PC-9 (cell line): Measurements from ENCODE around the gene TBC1D22B. TPM values are rescaled to one million over a fixed set of nuclear protein-coding genes. Genes with fewer than 3 reads are reported as not detected.

Source experiments
- BruUV-seq: library from RNA; stranded (reverse); fragments of 400-500 nt; replicated peaks from 2 replicates; lab custom pipeline; 2021; lab: Mats Ljungman, UMichigan
- CTCF ChIA-PET: fragments of 300-600 bp; sonication (Branson Sonifier 250); formaldehyde crosslinking; loops from one replicate; lab custom pipeline; 2022; ENCODE audit warnings: antibody characterized with exemption; lab: Charles Lee
- POLR2A ChIA-PET: fragments of 300-600 bp; sonication (Branson Sonifier 250); formaldehyde crosslinking; loops from one replicate; lab custom pipeline; 2022; ENCODE audit warnings: antibody characterized with exemption; ENCODE audit not compliant: unreplicated experiment; lab: Charles Lee
- DNase-seq, 2 experiments: peaks; one replicate each; pipeline versions ENCODE4 v3.0.0 to v3.0.0-alpha.2; 2015 to 2022; ENCODE audit warnings: mixed read lengths in 1 of 2
- H2AFZ ChIP-seq: fragments of 200-600 bp; sonication (generic); 2 replicates; pipeline ENCODE4 v1.8.1; 2017; ENCODE audit warnings: antibody characterized with exemption
- H3F3A ChIP-seq: fragments of 200-600 bp; sonication (generic); 2 replicates; pipeline ENCODE4 v1.8.1; 2017; ENCODE audit warnings: antibody characterized with exemption, mild to moderate bottlenecking, low read depth; ENCODE audit not compliant: insufficient read depth
- H3K27ac ChIP-seq: fragments of 200-600 bp; sonication (generic); 2 replicates; pipeline ENCODE4 v1.6.1; 2016; ENCODE audit warnings: mixed run types
- H3K27me3 ChIP-seq: fragments of 200-600 bp; sonication (generic); 2 replicates; pipeline ENCODE4 v1.6.1; 2016; ENCODE audit warnings: low read depth, mixed run types; ENCODE audit not compliant: insufficient read depth
- H3K36me3 ChIP-seq: fragments of 200-600 bp; sonication (generic); 2 replicates; pipeline ENCODE4 v1.6.1; 2016; ENCODE audit warnings: low read depth, mixed run types
- H3K4me1 ChIP-seq: fragments of 200-600 bp; sonication (generic); replicated peaks from 2 replicates; pipeline ENCODE4 v1.6.1; 2016; ENCODE audit warnings: mixed run types; ENCODE audit not compliant: insufficient read depth
- H3K4me2 ChIP-seq: fragments of 200-600 bp; sonication (generic); 2 replicates; pipeline ENCODE4 v1.6.1; 2017; ENCODE audit warnings: mixed run types
- H3K4me3 ChIP-seq: fragments of 200-600 bp; sonication (generic); 2 replicates; pipeline ENCODE4 v1.6.1; 2016; ENCODE audit warnings: mixed run types
- H3K79me2 ChIP-seq: fragments of 200-600 bp; sonication (generic); 2 replicates; pipeline ENCODE4 v1.6.1; 2017; ENCODE audit warnings: low read depth, mixed run types
- H3K9me2 ChIP-seq: fragments of 200-600 bp; sonication (generic); 2 replicates; pipeline ENCODE4 v1.8.1; 2017; ENCODE audit warnings: mild to moderate bottlenecking; ENCODE audit not compliant: insufficient read depth
- H3K9me3 ChIP-seq: fragments of 200-600 bp; sonication (generic); 2 replicates; pipeline ENCODE4 v1.8.1; 2016; ENCODE audit warnings: low read depth; ENCODE audit not compliant: insufficient read depth
- H4K20me1 ChIP-seq: fragments of 200-600 bp; sonication (generic); 2 replicates; pipeline ENCODE4 v1.8.1; 2017; ENCODE audit not compliant: insufficient read depth
- CTCF ChIP-seq: fragments of 200-600 bp; sonication (generic); conservative IDR thresholded peaks from 2 replicates; pipeline ENCODE4 v1.6.1; 2017; ENCODE audit warnings: mixed run types, antibody characterized with exemption, mild to moderate bottlenecking, moderate library complexity
- EZH2 ChIP-seq: fragments of 200-600 bp; sonication (generic); IDR thresholded peaks from 2 replicates; pipeline ENCODE4 v1.8.0; 2017; ENCODE audit warnings: antibody characterized with exemption, low read depth
- intact Hi-C: fragments of 100-400 bp; cut with micrococcal nuclease; formaldehyde crosslinking; loops from one replicate; pipeline ENCODE4 v1.10.0; 2022; ENCODE audit not compliant: unreplicated experiment
- total RNA-seq: library from RNA; stranded (reverse); gene quantifications from 2 replicates; pipeline ENCODE4 v1.2.3, GENCODE V29; 2021

Gene TBC1D22B
- total RNA-seq, 1 experiment from 2014 or later: 14.6 TPM

- peak in 1 of 2 experiments; percentile 15 for DNase-seq
- POLR2A ChIA-PET: interaction anchor here (0.6 kb wide), 1 partner anchor 385 kb away, joined by 3 read pairs; no protein-coding TSS in a partner anchor
- no peak overlapping the region for H2AFZ ChIP-seq
- H3K36me3 ChIP-seq: no peaks in the 10 kb centered on the region
- H3K4me1 ChIP-seq: peaks cover 39% of the 10 kb centered on the region
- H3F3A ChIP-seq: peaks cover 38% of the 10 kb centered on the region
- H3K9me2 ChIP-seq: no peaks in the 10 kb centered on the region
- no peaks in the 10 kb centered on the region for H4K20me1 ChIP-seq
- no peak for TF ChIP-seq CTCF
- no peak for TF ChIP-seq EZH2
- H3K4me2 ChIP-seq: no peak overlapping the region
- CTCF ChIA-PET: no interaction called here
- H3K27ac ChIP-seq: no peak overlapping the region
- no peaks in the 10 kb centered on the region for H3K27me3 ChIP-seq
- intact Hi-C loops: no loop called here
- no TSS peak for BruUV-seq
- no peaks in the 10 kb centered on the region for H3K9me3 ChIP-seq
- H3K4me3 ChIP-seq: no peak overlapping the region
- no peaks in the 10 kb centered on the region for H3K79me2 ChIP-seq
These were observed 19.2 kb upstream of the TBC1D22B start for GRCh38 chr6:37238381-37238780.

- Histone ChIP-seq H3K27me3 (no peaks in the 10 kb centered on the region), H2AFZ (no peak overlapping the region), H3K9me3 (no peaks in the 10 kb centered on the region; the same call in 1 of the 2 replicates), H3K36me3 (no peaks in the 10 kb centered on the region), H3K4me3 (no peak overlapping the region), H3F3A (peaks cover 49% of the 10 kb centered on the region), H3K4me1 (peaks cover 46% of the 10 kb centered on the region), H3K4me2 (peak overlapping the region; percentile 35; the same call in 1 of the 2 replicates), H4K20me1 (no peaks in the 10 kb centered on the region), H3K27ac (peak overlapping the region; percentile 86), H3K9me2 (no peaks in the 10 kb centered on the region), H3K79me2 (no peaks in the 10 kb centered on the region)
- intact Hi-C loops: no loop called here
- CTCF ChIA-PET: interaction anchor here (0.6 kb wide), 1 partner anchor 17 kb away, joined by 5 read pairs; no protein-coding TSS in a partner anchor
- TF ChIP-seq CTCF: no peak
- TF ChIP-seq EZH2: no peak
- POLR2A ChIA-PET: no interaction called here
- DNase-seq: no peak
- BruUV-seq: TSS peak; percentile 27
These were observed 18.0 kb upstream of the TBC1D22B start for GRCh38 chr6:37239526-37239925.

- Histone ChIP-seq H4K20me1 (no peaks in the 10 kb centered on the region), H2AFZ (no peak overlapping the region), H3K27me3 (no peaks in the 10 kb centered on the region), H3K4me3 (no peak overlapping the region), H3K4me2 (peak overlapping the region; percentile 35), H3K79me2 (no peaks in the 10 kb centered on the region), H3K27ac (peak overlapping the region; percentile 86), H3K4me1 (peaks cover 46% of the 10 kb centered on the region), H3F3A (peaks cover 49% of the 10 kb centered on the region), H3K36me3 (no peaks in the 10 kb centered on the region), H3K9me3 (no peaks in the 10 kb centered on the region; the same call in 1 of the 2 replicates), H3K9me2 (no peaks in the 10 kb centered on the region)
- TF ChIP-seq EZH2: no peak
- ChIA-PET POLR2A (no interaction called here), CTCF (interaction anchor here (0.6 kb wide), 1 partner anchor 17 kb away, joined by 5 read pairs; no protein-coding TSS in a partner anchor)
- BruUV-seq: TSS peak; percentile 35
- intact Hi-C loops: no loop called here
- peak; percentile 65 to 85 for DNase-seq
These were observed 17.4 kb upstream of the TBC1D22B start for GRCh38 chr6:37239950-37240713.
